Measurements from ENCODE around the gene UGT2B28.
"Not testable (repeated sequence)": the region's sequence is repeated elsewhere in the genome, so short reads cannot be mapped to it uniquely, and the experiment has no call there.

UGT2B28 gene

DNA sequence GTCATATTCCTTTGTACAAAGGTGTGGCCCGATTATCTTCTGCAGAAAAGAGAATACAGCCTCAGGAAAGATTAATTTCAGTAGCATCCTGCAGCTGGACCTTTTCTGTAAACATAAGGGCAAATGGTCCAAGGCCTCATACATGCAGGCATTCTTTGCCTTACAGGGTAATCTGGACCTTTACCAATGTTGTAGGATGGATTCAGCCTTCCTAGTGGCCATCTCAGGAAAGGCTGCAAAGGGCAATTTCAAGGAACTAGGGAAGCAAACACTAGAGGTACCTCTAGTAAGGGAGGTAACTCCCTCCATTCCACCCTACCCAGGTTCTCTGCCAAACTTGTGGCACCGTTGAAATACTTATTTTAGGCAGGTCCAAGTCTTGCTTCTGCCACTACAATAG lies 43.0 kb downstream of the UGT2B28 start:
- Histone ChIP-seq H3K36me3 (ENCODE audit: insufficient read depth, low read length) (no peaks in the 10 kb centered on the region), H3K9ac (ENCODE audit: low read depth, low read length) (no peak overlapping the region), H3K79me2 (ENCODE audit: insufficient read depth, low read length) (no peaks in the 10 kb centered on the region), H3K27ac (ENCODE audit: low read length) (no peak overlapping the region), H2AFZ (ENCODE audit: low read depth, low read length) (no peak overlapping the region), H3K9me3 (ENCODE audit: insufficient read depth, low read length, severe bottlenecking) (no peaks in the 10 kb centered on the region), H3K4me1 (ENCODE audit: insufficient read depth, low read length) (no peaks in the 10 kb centered on the region), H3K27me3 (ENCODE audit: insufficient read depth, low read length, poor library complexity) (no peaks in the 10 kb centered on the region), H4K20me1 (ENCODE audit: insufficient read depth, low read length) (no peaks in the 10 kb centered on the region), H3K4me3 (ENCODE audit: low read depth in 1 of 2, low read length in 2 of 2) (no peak overlapping the region), H3K4me2 (ENCODE audit: insufficient read depth, low read length) (no peak overlapping the region)
- no peak for TF ChIP-seq EZH2 (IDR thresholded peaks at IDR 0.05; ENCODE audit: borderline replicate concordance, low read depth, low read length, severe bottlenecking)
- TF ChIP-seq, protein P1, sequence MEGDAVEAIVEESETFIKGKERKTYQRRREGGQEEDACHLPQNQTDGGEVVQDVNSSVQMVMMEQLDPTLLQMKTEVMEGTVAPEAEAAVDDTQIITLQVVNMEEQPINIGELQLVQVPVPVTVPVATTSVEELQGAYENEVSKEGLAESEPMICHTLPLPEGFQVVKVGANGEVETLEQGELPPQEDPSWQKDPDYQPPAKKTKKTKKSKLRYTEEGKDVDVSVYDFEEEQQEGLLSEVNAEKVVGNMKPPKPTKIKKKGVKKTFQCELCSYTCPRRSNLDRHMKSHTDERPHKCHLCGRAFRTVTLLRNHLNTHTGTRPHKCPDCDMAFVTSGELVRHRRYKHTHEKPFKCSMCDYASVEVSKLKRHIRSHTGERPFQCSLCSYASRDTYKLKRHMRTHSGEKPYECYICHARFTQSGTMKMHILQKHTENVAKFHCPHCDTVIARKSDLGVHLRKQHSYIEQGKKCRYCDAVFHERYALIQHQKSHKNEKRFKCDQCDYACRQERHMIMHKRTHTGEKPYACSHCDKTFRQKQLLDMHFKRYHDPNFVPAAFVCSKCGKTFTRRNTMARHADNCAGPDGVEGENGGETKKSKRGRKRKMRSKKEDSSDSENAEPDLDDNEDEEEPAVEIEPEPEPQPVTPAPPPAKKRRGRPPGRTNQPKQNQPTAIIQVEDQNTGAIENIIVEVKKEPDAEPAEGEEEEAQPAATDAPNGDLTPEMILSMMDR (IDR thresholded peaks at IDR 0.05; ENCODE audit: borderline replicate concordance, extremely low read depth, low read length, poor library complexity, severe bottlenecking), result no peak
- DNase-seq, result no peak
- no peak for ATAC-seq (ENCODE audit: insufficient read depth, low read depth)

DNA sequence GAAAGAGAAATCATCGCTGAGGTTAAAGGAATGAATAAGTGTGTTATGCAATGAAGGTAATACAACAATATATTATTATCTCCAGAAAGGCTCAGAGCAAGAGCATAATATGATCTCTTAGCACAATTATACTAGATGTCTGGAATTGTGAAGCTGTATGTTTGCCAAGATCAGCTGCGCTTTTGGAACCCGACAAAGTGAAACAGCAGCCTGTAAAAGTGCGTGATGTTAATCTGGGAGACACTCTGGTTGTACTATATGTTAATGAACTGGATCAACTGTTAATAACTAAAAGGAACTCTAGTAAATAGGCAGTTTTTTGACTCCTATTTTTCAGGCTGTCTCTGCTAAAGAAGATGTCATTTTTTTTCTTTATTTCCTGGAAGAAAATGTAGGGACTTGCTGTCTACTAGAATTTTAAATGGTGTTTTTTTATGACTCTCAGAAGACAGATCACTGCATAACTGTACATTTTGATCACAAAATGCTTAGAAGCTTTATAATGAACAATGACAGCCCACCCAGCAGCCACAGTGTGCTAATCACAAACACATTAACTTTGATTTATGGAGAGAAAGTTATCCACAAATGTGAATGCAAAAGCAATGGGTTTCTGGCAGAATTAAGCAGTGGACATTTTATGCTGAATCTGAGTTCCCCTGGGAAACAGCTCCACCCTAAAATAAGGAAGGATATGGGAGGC lies 50.2 kb downstream of the UGT2B28 start:
- Histone ChIP-seq H3K4me1 (ENCODE audit: insufficient read depth, low read length) (no peaks in the 10 kb centered on the region), H3K4me3 (ENCODE audit: low read depth in 1 of 2, low read length in 2 of 2) (no peak overlapping the region), H2AFZ (ENCODE audit: low read depth, low read length) (no peak overlapping the region), H3K9me3 (ENCODE audit: insufficient read depth, low read length, severe bottlenecking) (no peaks in the 10 kb centered on the region), H3K27me3 (ENCODE audit: insufficient read depth, low read length, poor library complexity) (no peaks in the 10 kb centered on the region), H3K9ac (ENCODE audit: low read depth, low read length) (no peak overlapping the region), H3K79me2 (ENCODE audit: insufficient read depth, low read length) (no peaks in the 10 kb centered on the region), H3K27ac (ENCODE audit: low read length) (no peak overlapping the region), H4K20me1 (ENCODE audit: insufficient read depth, low read length) (no peaks in the 10 kb centered on the region), H3K36me3 (ENCODE audit: insufficient read depth, low read length) (no peaks in the 10 kb centered on the region), H3K4me2 (ENCODE audit: insufficient read depth, low read length) (no peak overlapping the region)
- DNase-seq (no peak), ATAC-seq (ENCODE audit: insufficient read depth, low read depth) (no peak)
- TF ChIP-seq EZH2 (IDR thresholded peaks at IDR 0.05; ENCODE audit: borderline replicate concordance, low read depth, low read length, severe bottlenecking), result no peak
- TF ChIP-seq, protein P1 (IDR thresholded peaks at IDR 0.05; ENCODE audit: borderline replicate concordance, extremely low read depth, low read length, poor library complexity, severe bottlenecking), result no peak

GRCh38 chr4:69331304-69331703 lies 51.0 kb downstream of the UGT2B28 start:
- H3K9me3 ChIP-seq (ENCODE audit: insufficient read depth, low read length, severe bottlenecking); H3K4me1 ChIP-seq (ENCODE audit: insufficient read depth, low read length); H3K27ac ChIP-seq (ENCODE audit: low read length); H3K4me2 ChIP-seq (ENCODE audit: insufficient read depth, low read length); DNase-seq; H3K27me3 ChIP-seq (ENCODE audit: insufficient read depth, low read length, poor library complexity); H3K9ac ChIP-seq (ENCODE audit: low read depth, low read length); H3K79me2 ChIP-seq (ENCODE audit: insufficient read depth, low read length); H4K20me1 ChIP-seq (ENCODE audit: insufficient read depth, low read length); H3K4me3 ChIP-seq (ENCODE audit: low read depth in 1 of 2, low read length in 2 of 2); H3K36me3 ChIP-seq (ENCODE audit: insufficient read depth, low read length); ATAC-seq (ENCODE audit: insufficient read depth, low read depth); H2AFZ ChIP-seq (ENCODE audit: low read depth, low read length): not testable (repeated sequence)

GRCh38 chr4:69335485-69335884 lies 55.2 kb downstream of the UGT2B28 start:
- H4K20me1 ChIP-seq (ENCODE audit: insufficient read depth, low read length); H3K4me3 ChIP-seq (ENCODE audit: low read depth in 1 of 2, low read length in 2 of 2); H3K36me3 ChIP-seq (ENCODE audit: insufficient read depth, low read length); H3K79me2 ChIP-seq (ENCODE audit: insufficient read depth, low read length); H3K9me3 ChIP-seq (ENCODE audit: insufficient read depth, low read length, severe bottlenecking); H3K4me1 ChIP-seq (ENCODE audit: insufficient read depth, low read length); H3K9ac ChIP-seq (ENCODE audit: low read depth, low read length); ATAC-seq (ENCODE audit: insufficient read depth, low read depth); DNase-seq; H3K4me2 ChIP-seq (ENCODE audit: insufficient read depth, low read length); H3K27ac ChIP-seq (ENCODE audit: low read length); H3K27me3 ChIP-seq (ENCODE audit: insufficient read depth, low read length, poor library complexity); H2AFZ ChIP-seq (ENCODE audit: low read depth, low read length): not testable (repeated sequence)

GRCh38 chr4:69343114-69343513 lies 62.8 kb downstream of the UGT2B28 start:
- not testable (repeated sequence) for H3K4me1 ChIP-seq (ENCODE audit: insufficient read depth, low read length); H4K20me1 ChIP-seq (ENCODE audit: insufficient read depth, low read length); H3K79me2 ChIP-seq (ENCODE audit: insufficient read depth, low read length); H3K27me3 ChIP-seq (ENCODE audit: insufficient read depth, low read length, poor library complexity); H3K4me3 ChIP-seq (ENCODE audit: low read depth in 1 of 2, low read length in 2 of 2); H3K36me3 ChIP-seq (ENCODE audit: insufficient read depth, low read length); H2AFZ ChIP-seq (ENCODE audit: low read depth, low read length); ATAC-seq (ENCODE audit: insufficient read depth, low read depth); DNase-seq; H3K9ac ChIP-seq (ENCODE audit: low read depth, low read length); H3K9me3 ChIP-seq (ENCODE audit: insufficient read depth, low read length, severe bottlenecking); H3K27ac ChIP-seq (ENCODE audit: low read length); H3K4me2 ChIP-seq (ENCODE audit: insufficient read depth, low read length)

- H3K4me3 ChIP-seq (ENCODE audit: low read depth in 1 of 2, low read length in 2 of 2); DNase-seq; H4K20me1 ChIP-seq (ENCODE audit: insufficient read depth, low read length); H3K27ac ChIP-seq (ENCODE audit: low read length); H3K4me1 ChIP-seq (ENCODE audit: insufficient read depth, low read length); H3K4me2 ChIP-seq (ENCODE audit: insufficient read depth, low read length); H3K27me3 ChIP-seq (ENCODE audit: insufficient read depth, low read length, poor library complexity); H3K9me3 ChIP-seq (ENCODE audit: insufficient read depth, low read length, severe bottlenecking); H3K36me3 ChIP-seq (ENCODE audit: insufficient read depth, low read length); ATAC-seq (ENCODE audit: insufficient read depth, low read depth); H3K9ac ChIP-seq (ENCODE audit: low read depth, low read length); H3K79me2 ChIP-seq (ENCODE audit: insufficient read depth, low read length); H2AFZ ChIP-seq (ENCODE audit: low read depth, low read length): not testable (repeated sequence)
Measured at GRCh38 chr4:69343558-69344420, 63.5 kb downstream of the UGT2B28 start.
